ACC112 (cell line): ENCODE data around the gene S1PR5.
"Not testable (repeated sequence)": the region's sequence is repeated elsewhere in the genome, so short reads cannot be mapped to it uniquely, and the experiment has no call there.

Source experiments
- H2AFZ ChIP-seq: fragments of 200-600 bp; sonication (generic); one replicate; pipeline ENCODE4 v1.6.0; 2017; ENCODE audit warnings: antibody characterized with exemption, low read length; ENCODE audit not compliant: unreplicated experiment
- H3K27ac ChIP-seq: fragments of 200-600 bp; sonication (generic); 2 replicates; pipeline ENCODE4 v1.5.1; 2014; ENCODE audit warnings: low read depth, mild to moderate bottlenecking, antibody characterized with exemption, low read length, moderate library complexity
- H3K27me3 ChIP-seq: fragments of 200-600 bp; sonication (generic); 2 replicates; pipeline ENCODE4 v1.6.1; 2014; ENCODE audit warnings: mild to moderate bottlenecking, antibody characterized with exemption, low read length, moderate library complexity, mixed read lengths; ENCODE audit not compliant: insufficient read depth
- H3K36me3 ChIP-seq: fragments of 200-600 bp; sonication (generic); 2 replicates; pipeline ENCODE4 v1.6.1; 2016; ENCODE audit warnings: mild to moderate bottlenecking, antibody characterized with exemption, low read length, moderate library complexity, mixed read lengths; ENCODE audit not compliant: insufficient read depth
- H3K4me1 ChIP-seq: fragments of 200-600 bp; sonication (generic); one replicate; pipeline ENCODE4 v1.6.1; 2016; ENCODE audit warnings: low read length, mixed read lengths; ENCODE audit not compliant: insufficient read depth, unreplicated experiment, control insufficient read depth
- H3K4me3 ChIP-seq: fragments of 200-600 bp; sonication (generic); 2 replicates; pipeline ENCODE4 v1.5.1; 2014; ENCODE audit warnings: mild to moderate bottlenecking, low read depth, low read length
- H3K79me2 ChIP-seq: fragments of 200-600 bp; sonication (generic); one replicate; pipeline ENCODE4 v1.6.0; 2016; ENCODE audit warnings: low read length; ENCODE audit not compliant: control insufficient read depth, unreplicated experiment, insufficient read depth

The S1PR5 gene

DNA sequence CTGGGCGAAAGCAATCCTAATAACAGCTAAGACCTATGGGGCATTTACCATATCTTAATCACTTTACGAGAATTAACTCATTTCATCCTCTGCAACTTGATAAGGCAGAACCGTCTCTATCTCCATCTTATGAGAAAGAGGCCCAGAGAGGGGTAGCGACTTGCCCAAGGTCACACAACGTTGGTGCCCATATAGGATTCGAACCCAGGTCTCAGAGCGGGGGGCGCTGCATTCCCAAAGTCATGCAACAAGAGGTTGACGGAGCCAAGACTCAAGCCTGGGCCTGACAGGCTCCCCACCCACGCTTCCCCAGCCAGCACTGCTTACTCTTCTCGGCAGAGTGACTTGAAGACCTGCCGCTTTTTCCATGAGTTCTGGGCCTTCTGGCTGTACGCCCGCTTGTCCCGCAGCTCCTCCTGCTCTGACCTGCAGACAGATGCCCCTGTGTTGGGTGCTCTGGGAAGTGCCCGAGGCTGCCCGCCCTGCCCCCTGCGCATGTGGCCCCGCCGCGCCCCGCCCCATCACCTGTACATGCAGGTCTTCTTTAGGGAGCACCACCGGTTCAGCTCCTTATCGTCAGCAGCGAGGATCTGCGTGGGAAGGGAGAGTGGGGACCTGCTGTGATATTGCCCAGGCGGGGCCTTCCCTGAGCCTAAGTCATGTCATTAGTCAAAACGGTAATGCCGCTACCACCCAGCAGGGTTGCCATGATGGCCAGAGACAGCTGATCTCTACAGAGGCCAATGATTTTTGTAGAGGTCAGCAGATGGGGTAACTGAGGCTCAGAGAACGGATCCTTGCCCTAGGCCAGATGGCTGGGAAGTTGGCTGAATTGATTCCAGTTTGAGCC is 37.7 kb upstream of the S1PR5 start:
- H2AFZ ChIP-seq: no peak overlapping the region
- no peaks in the 10 kb centered on the region for H3K4me1 ChIP-seq
- no peak overlapping the region for H3K27ac ChIP-seq
- no peaks in the 10 kb centered on the region for H3K27me3 ChIP-seq
- no peak overlapping the region for H3K4me3 ChIP-seq
- H3K79me2 ChIP-seq: no peaks in the 10 kb centered on the region
- H3K36me3 ChIP-seq: peaks cover 9% of the 10 kb centered on the region

DNA sequence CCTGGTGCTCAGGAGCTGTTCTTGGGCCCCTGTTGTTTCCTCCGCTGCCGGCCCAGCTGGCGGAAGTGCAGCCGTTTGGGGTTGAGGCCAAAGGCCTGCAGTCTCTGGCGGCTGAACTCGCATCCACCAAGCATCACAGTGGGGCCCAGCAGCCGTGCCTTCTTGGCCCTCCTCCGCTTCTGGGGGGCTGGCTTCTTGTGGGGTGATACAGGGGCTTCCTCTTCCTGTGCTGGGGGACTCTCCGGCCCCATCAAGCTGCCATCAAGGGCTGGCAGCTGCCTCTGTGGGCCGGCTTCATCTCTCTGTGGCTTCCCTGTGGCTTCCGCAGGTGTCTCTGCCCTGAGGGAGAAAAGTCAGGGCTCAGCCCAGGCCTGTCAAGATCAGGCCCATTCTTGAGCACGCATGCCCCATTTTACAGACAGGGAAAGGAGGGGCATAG is 36.7 kb upstream of the S1PR5 start:
- Histone ChIP-seq H3K27ac (no peak overlapping the region), H3K27me3 (no peaks in the 10 kb centered on the region), H3K4me3 (no peak overlapping the region), H3K4me1 (no peaks in the 10 kb centered on the region), H3K79me2 (no peaks in the 10 kb centered on the region), H2AFZ (no peak overlapping the region), H3K36me3 (peaks cover 9% of the 10 kb centered on the region)

DNA sequence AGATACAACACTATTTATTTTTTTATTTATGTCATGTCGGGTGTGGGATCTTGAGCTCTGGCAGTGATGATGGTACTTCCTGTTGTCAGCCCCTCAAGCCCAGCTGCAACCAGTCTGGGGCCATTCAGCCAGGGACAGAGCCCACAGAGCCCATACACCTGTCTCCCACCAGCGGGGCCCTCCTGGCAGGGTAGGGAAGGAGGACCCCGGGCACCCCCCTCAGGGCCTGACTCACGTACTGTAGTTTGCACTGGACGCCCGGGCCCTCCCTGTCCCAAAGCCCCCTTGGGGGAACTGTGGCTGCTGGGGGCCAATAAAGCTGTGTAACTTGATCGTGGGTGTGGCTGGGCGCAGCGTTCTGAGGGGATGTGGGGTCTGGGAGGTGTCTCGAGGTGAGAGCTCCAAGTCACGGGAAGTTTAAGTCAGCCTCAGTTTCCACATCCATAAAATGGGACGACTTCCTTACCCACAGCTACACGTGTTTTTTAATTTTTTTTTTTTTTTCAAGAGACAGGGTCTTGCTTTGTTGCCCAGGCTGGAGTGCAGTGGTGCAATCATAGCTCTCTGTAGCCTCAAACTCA is 35.9 kb upstream of the S1PR5 start:
- Histone ChIP-seq H3K27ac (no peak overlapping the region), H3K79me2 (no peaks in the 10 kb centered on the region), H3K4me1 (no peaks in the 10 kb centered on the region), H2AFZ (no peak overlapping the region), H3K36me3 (peaks cover 9% of the 10 kb centered on the region), H3K27me3 (no peaks in the 10 kb centered on the region), H3K4me3 (no peak overlapping the region)

DNA sequence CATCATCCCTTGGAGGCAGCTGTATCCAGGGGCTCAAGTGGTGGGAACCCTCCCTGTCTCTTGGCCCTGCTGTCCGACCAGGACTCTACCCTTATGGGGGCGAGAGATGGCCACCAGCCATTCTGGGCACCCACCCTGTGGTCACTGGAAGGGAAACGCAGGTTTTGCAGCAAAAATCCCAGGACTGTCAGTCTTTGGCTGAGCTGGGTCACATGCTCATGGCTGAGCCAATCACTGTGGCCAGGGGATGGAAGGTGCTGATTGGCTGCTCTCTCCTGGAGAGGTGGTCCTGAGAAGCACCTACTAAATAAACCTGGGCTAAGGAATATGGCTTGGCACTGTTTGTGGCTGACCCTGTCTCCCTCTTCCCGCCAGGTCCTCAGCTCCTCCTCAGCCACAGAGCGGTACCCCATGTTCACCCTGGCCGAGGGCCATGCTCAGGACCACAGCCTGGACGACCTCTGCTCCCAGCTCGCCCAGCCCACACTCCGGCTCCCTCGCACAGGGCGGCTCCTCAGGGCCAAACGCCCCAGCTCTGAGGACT is 35.3 kb upstream of the S1PR5 start:
- Histone ChIP-seq H3K27ac (no peak overlapping the region), H3K79me2 (no peaks in the 10 kb centered on the region), H3K4me1 (no peaks in the 10 kb centered on the region), H3K36me3 (peaks cover 9% of the 10 kb centered on the region), H3K27me3 (no peaks in the 10 kb centered on the region), H2AFZ (no peak overlapping the region), H3K4me3 (no peak overlapping the region)

DNA sequence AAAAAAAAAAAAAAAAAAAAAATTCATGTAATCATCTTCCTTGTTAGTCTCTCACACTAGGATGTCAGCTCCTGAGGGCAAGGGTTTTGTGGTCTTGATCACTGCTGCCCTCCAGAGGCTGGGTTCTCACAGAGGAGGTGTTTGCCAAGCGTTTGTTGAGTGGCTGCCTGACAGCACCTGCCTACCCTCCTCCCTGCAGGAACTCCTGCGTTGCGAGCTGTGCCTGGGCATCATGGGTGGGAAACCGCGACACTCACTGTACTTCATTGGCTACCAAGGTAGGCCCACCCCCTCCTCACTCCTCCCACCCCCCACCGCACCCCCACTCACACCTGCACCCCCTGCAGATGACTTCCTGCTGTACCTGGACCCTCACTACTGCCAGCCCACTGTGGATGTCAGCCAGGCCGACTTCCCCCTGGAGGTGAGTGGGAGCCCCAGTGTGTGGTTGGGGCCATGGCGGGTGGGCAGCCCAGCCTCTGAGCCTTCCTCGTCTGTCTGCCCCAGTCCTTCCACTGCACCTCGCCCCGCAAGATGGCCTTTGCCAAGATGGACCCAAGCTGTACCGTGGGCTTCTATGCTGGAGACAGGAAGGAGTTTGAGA is 34.6 kb upstream of the S1PR5 start:
- Histone ChIP-seq H2AFZ (no peak overlapping the region), H3K4me3 (no peak overlapping the region), H3K36me3 (peaks cover 9% of the 10 kb centered on the region), H3K27ac (no peak overlapping the region), H3K27me3 (no peaks in the 10 kb centered on the region), H3K79me2 (no peaks in the 10 kb centered on the region), H3K4me1 (no peaks in the 10 kb centered on the region)

DNA sequence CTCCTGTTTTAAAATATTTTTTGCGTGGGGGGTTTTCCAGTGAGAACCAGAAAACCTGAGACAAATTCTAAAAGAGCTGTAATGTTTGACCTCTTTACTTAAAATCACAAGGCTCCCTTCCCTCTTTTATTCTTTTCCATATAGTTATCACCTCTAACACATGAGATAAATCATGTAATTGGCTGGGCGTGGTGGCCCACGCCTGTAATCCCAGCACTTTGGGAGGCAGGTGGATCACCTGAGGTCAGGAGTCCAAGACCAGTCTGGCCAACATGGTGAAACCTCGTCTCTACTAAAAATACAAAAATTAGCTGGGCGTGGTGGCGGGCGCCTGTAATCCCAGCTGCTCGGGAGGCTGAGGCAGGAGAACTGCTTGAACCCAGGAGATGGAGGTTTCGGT is 33.8 kb upstream of the S1PR5 start:
- H2AFZ ChIP-seq, H3K4me3 ChIP-seq, H3K79me2 ChIP-seq, H3K4me1 ChIP-seq, H3K27me3 ChIP-seq, H3K27ac ChIP-seq, H3K36me3 ChIP-seq: not testable (repeated sequence)

DNA sequence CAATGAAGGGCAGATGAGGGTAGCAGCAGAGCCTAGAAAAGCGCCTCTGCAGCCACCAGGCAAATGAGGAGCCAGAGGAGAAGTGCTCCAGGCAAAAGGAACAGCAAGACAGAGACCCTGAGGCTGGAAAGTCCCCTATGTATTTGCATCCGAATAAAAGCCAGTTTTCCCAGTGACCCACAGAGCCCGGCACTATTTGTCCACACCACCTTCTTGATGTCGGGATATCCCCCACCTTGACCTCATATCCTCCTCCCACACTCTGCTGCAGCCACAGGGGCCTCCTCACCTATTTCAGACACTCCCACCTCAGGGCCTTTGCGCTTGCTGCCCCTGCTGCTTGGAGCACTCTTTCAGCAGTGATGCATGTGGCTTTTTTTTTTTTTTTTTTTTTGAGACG is 33.1 kb upstream of the S1PR5 start:
- Histone ChIP-seq H3K27ac (no peak overlapping the region), H2AFZ (no peak overlapping the region), H3K4me1 (no peaks in the 10 kb centered on the region), H3K79me2 (no peaks in the 10 kb centered on the region), H3K4me3 (no peak overlapping the region), H3K27me3 (no peaks in the 10 kb centered on the region), H3K36me3 (peaks cover 9% of the 10 kb centered on the region)

DNA sequence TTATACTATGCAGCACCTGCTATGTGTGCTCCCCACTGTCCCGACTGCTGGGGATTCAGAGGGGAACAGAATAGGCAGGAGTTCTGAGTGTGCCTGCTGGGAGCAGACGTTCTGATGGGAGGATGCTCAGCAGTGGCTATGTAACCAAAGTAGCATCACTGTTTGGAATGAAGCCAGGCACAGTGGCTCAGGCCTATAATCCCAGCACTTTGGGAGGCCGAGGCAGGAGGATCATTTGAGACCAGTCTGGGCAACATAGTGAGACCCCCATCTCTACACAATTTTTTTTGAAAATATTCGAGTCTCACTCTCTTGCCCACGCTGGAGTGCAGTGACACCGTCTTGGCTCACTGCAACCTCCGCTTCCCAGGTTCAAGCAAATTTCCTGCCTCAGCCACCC is 32.5 kb upstream of the S1PR5 start:
- H2AFZ ChIP-seq: no peak overlapping the region
- no peaks in the 10 kb centered on the region for H3K27me3 ChIP-seq
- H3K27ac ChIP-seq: no peak overlapping the region
- no peaks in the 10 kb centered on the region for H3K4me1 ChIP-seq
- H3K4me3 ChIP-seq: no peak overlapping the region
- H3K36me3 ChIP-seq: peaks cover 9% of the 10 kb centered on the region
- H3K79me2 ChIP-seq: no peaks in the 10 kb centered on the region

DNA sequence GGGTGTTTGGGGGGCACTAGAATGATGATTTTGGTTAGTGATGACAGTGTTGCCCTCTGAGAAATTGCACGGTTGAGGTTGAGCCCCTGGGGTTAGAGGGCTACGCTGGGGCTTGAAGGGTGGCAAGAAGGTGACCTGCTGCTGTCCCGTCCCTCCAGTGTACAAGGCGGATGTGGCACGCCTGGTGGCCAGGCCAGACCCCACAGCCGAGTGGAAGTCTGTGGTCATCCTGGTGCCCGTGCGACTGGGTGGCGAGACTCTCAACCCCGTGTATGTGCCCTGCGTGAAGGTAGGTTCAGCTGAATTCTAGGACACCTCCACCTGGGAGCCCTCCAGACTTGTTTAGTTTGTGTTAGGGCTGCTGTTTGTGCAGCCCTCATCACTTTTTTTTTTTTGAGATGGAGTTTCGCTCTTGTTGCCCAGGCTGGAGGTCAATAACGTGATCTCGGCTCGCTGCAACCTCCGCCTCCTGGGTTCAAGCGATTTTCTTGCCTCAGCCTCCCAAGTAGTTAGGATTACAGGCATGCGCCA is 31.6 kb upstream of the S1PR5 start:
- Histone ChIP-seq H3K36me3 (peaks cover 9% of the 10 kb centered on the region), H2AFZ (no peak overlapping the region), H3K4me1 (no peaks in the 10 kb centered on the region), H3K79me2 (peaks cover 7% of the 10 kb centered on the region), H3K4me3 (no peak overlapping the region), H3K27ac (no peak overlapping the region), H3K27me3 (no peaks in the 10 kb centered on the region)

DNA sequence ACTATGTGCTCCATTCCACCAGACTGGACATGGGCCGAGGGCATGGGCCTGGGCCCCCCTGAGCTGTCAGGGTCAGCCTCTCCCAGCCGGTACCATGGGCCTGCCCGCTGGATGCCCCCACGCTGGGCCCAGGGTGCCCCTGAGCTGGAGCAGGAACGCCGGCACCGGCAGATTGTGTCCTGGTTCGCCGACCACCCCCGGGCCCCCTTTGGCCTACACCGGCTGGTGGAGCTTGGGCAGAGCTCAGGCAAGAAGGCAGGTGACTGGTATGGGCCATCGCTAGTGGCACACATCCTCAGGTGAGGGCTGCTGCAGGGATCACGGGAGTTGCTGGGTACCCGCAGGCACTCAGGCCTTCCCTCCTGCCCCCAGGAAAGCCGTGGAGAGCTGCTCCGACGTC is 29.6 kb upstream of the S1PR5 start:
- Histone ChIP-seq H3K79me2 (peaks cover 7% of the 10 kb centered on the region), H3K27ac (no peak overlapping the region), H3K27me3 (no peaks in the 10 kb centered on the region), H3K36me3 (no peaks in the 10 kb centered on the region), H3K4me3 (no peak overlapping the region), H2AFZ (no peak overlapping the region), H3K4me1 (peaks cover 3% of the 10 kb centered on the region)
